Endothelial cell of umbilical vein (primary cell): Measurements from ENCODE around the gene COLQ. TPM values are rescaled to one million over a fixed set of nuclear protein-coding genes. Genes with fewer than 3 reads are reported as not detected.

ENCODE experiments used
- BruUV-seq: library from RNA; stranded (reverse); fragments of 400-500 nt; replicated peaks from 2 replicates; lab custom pipeline; 2021; lab: Mats Ljungman, UMichigan
- CTCF ChIA-PET: fragments of 300-600, 350-600 bp; sonication (Branson Sonifier 250); formaldehyde crosslinking; loops from one replicate; lab custom pipeline; 2021; ENCODE audit warnings: antibody characterized with exemption, inconsistent platforms; lab: Charles Lee
- POLR2A ChIA-PET: fragments of 300-600, 350-600 bp; sonication (Branson Sonifier 250); formaldehyde crosslinking; loops from one replicate; lab custom pipeline; 2021; ENCODE audit warnings: antibody characterized with exemption, inconsistent platforms; lab: Charles Lee
- DNase-seq: peaks from one replicate; pipeline ENCODE4 v3.0.0-alpha.2; 2011; ENCODE audit warnings: low read depth, low spot score
- FAIRE-seq: peaks from 2 replicates; lab custom pipeline; 2011; peaks lifted over from hg19 to GRCh38; lab: Jason Lieb, UNC
- H2AFZ ChIP-seq: 2 replicates; pipeline ENCODE4 v1.6.0; 2012; ENCODE audit warnings: low read depth, low read length, control low read depth, inconsistent platforms
- H3K27ac ChIP-seq: 2 replicates; pipeline ENCODE4 v1.5.1; 2011; ENCODE audit warnings: low read depth, mild to moderate bottlenecking, control low read depth, low read length, moderate library complexity; ENCODE audit not compliant: insufficient read depth
- H3K27me3 ChIP-seq, 2 experiments: 2 replicates each; pipeline versions ENCODE4 v1.6.0 to v1.6.1; 2011; ENCODE audit warnings: low read length in 2 of 2, mixed read lengths in 1 of 2; ENCODE audit not compliant: control insufficient read depth in 2 of 2, insufficient read depth in 2 of 2
- H3K36me3 ChIP-seq, 2 experiments: 2 replicates in 1 of 2; 3 replicates in 1 of 2; pipeline ENCODE4 v1.5.1; 2011; ENCODE audit warnings: low read length in 2 of 2, mild to moderate bottlenecking in 1 of 2, moderate library complexity in 1 of 2; ENCODE audit not compliant: control insufficient read depth in 2 of 2, insufficient read depth in 2 of 2; ENCODE audit errors: extremely low read depth in 1 of 2
- H3K4me1 ChIP-seq: 3 replicates; pipeline ENCODE4 v1.5.1; 2011; ENCODE audit warnings: mild to moderate bottlenecking, low read length; ENCODE audit not compliant: control insufficient read depth, insufficient read depth; ENCODE audit errors: extremely low read depth
- H3K4me2 ChIP-seq: 2 replicates; pipeline ENCODE4 v1.6.1; 2011; ENCODE audit warnings: low read length, control low read depth, mixed read lengths; ENCODE audit not compliant: insufficient read depth
- H3K4me3 ChIP-seq, 3 experiments: fragments of 200-600 bp in 1 of 3; sonication (generic), shearing (Covaris generic) in 1 of 3; replicated peaks in 1 of 3; 2 replicates each; pipeline ENCODE4 v1.5.1; 2011 to 2016; ENCODE audit warnings: control low read depth in 3 of 3, low read length in 3 of 3, mild to moderate bottlenecking in 2 of 3, inconsistent platforms in 1 of 3, low read depth in 1 of 3, moderate library complexity in 1 of 3; ENCODE audit not compliant: insufficient read depth in 1 of 3
- H3K79me2 ChIP-seq: 2 replicates; pipeline ENCODE4 v1.6.0; 2012; ENCODE audit warnings: low read length, inconsistent platforms; ENCODE audit not compliant: control insufficient read depth, insufficient read depth
- H3K9ac ChIP-seq: replicated peaks from 2 replicates; pipeline ENCODE3; 2011; ENCODE audit warnings: low read length, control low read depth; ENCODE audit not compliant: insufficient read depth; ENCODE audit errors: extremely low read depth
- H3K9me1 ChIP-seq: replicated peaks from 3 replicates; pipeline ENCODE4 v1.6.0; 2011; ENCODE audit warnings: mild to moderate bottlenecking, low read length; ENCODE audit not compliant: control insufficient read depth, insufficient read depth; ENCODE audit errors: extremely low read depth
- H3K9me3 ChIP-seq: replicated peaks from 2 replicates; pipeline ENCODE4 v1.5.1; 2012; ENCODE audit warnings: low read length, inconsistent platforms; ENCODE audit not compliant: control insufficient read depth, insufficient read depth
- H4K20me1 ChIP-seq: replicated peaks from 2 replicates; pipeline ENCODE3; 2011; ENCODE audit warnings: mild to moderate bottlenecking, low read length; ENCODE audit not compliant: control insufficient read depth, insufficient read depth; ENCODE audit errors: extremely low read depth
- CTCF ChIP-seq, 2 donors: IDR thresholded peaks; 1 replicate in 1 of 2; 2 replicates in 1 of 2; pipeline ENCODE4 v1.5.1; 2011; ENCODE audit warnings: low read length in 2 of 2, mild to moderate bottlenecking in 2 of 2, moderate library complexity in 2 of 2, control low read depth in 1 of 2, inconsistent platforms in 1 of 2, low read depth in 1 of 2; ENCODE audit not compliant: insufficient read depth in 1 of 2; ENCODE audit errors: extremely low read depth in 1 of 2
- EZH2 ChIP-seq: IDR thresholded peaks from 2 replicates; pipeline ENCODE4 v1.6.1; 2012; ENCODE audit warnings: borderline replicate concordance, low read depth, mild to moderate bottlenecking, moderate library complexity, low read length, inconsistent platforms; ENCODE audit not compliant: severe bottlenecking
- FOS ChIP-seq: IDR thresholded peaks from 2 replicates; pipeline ENCODE4 v1.6.1; 2011; ENCODE audit warnings: mild to moderate bottlenecking, low read length, moderate library complexity, borderline replicate concordance; ENCODE audit not compliant: insufficient read depth
- GATA2 ChIP-seq: IDR thresholded peaks from 2 replicates; pipeline ENCODE4 v1.7.0; 2011; ENCODE audit warnings: low read depth, mild to moderate bottlenecking, moderate library complexity, mixed read lengths, low read length; ENCODE audit not compliant: insufficient read length, insufficient read depth
- JUN ChIP-seq: IDR thresholded peaks from 2 replicates; pipeline ENCODE4 v1.6.1; 2011; ENCODE audit warnings: borderline replicate concordance, low read depth; ENCODE audit not compliant: insufficient read length, insufficient read depth
- MAX ChIP-seq: IDR thresholded peaks from 2 replicates; pipeline ENCODE4 v1.6.1; 2011; ENCODE audit not compliant: insufficient read depth, insufficient read length
- MYC ChIP-seq: IDR thresholded peaks from one replicate; pipeline ENCODE4 v1.6.1; 2011; ENCODE audit warnings: mild to moderate bottlenecking, low read depth, low read length
- POLR2A ChIP-seq: IDR thresholded peaks from 2 replicates; pipeline ENCODE4 v1.6.1; 2012; ENCODE audit warnings: low read depth, mild to moderate bottlenecking, control low read depth, low read length
- POLR2AphosphoS5 ChIP-seq: IDR thresholded peaks from 2 replicates; pipeline ENCODE4 v1.6.1; 2012; ENCODE audit warnings: low read depth, mild to moderate bottlenecking, control low read depth, low read length, moderate library complexity; ENCODE audit not compliant: insufficient read depth
- dilution Hi-C: fragments of 300-500 bp; cut with MboI; formaldehyde crosslinking; loops from one replicate; pipeline ENCODE4 v1.15.0; 2019; ENCODE audit warnings: low sequenced_read_pairs; ENCODE audit not compliant: extremely low pct_ligation_motif_present
- intact Hi-C: fragments of 100-400 bp; cut with micrococcal nuclease; formaldehyde crosslinking; loops from one replicate; pipeline ENCODE4 v1.10.0; 2022
- polyA plus RNA-seq, 4 experiments: library from polyadenylated mRNA; depleted of rRNA in 3 of 4; stranded (reverse) in 3 of 4; unstranded in 1 of 4; fragments of >200 nt; gene quantifications; 2 replicates each; pipeline versions ENCODE4 v1.2.1 to v1.2.3, GENCODE V29; 2011 to 2012; ENCODE audit warnings: missing spikeins in 1 of 4
- total RNA-seq: library from RNA; stranded (reverse); gene quantifications from 2 replicates; pipeline ENCODE4 v1.2.3, GENCODE V29; 2021

Gene COLQ
- total and polyA plus RNA-seq, 2 donors (not counting 3 experiments of a cell fraction or from before 2014, with no cell fraction given), result 2.0 to 2.3 TPM

GRCh38 chr3:15491143-15491542 is 30.4 kb downstream of the COLQ start:
- no peak for DNase-seq
- POLR2A ChIA-PET, result interaction anchor here (0.5 kb wide), 1 partner anchor 121 kb away, joined by 3 read pairs; no protein-coding TSS in a partner anchor
- Histone ChIP-seq H3K4me2 (no peak overlapping the region), H3K9ac (no peak overlapping the region), H4K20me1 (no peaks in the 10 kb centered on the region), H3K27me3 (peaks cover 3 to 5% of the 10 kb centered on the region in 2 experiments), H3K36me3 (no peaks in the 10 kb centered on the region), H3K27ac (no peak overlapping the region), H3K4me3 (no peak overlapping the region), H3K9me1 (no peaks in the 10 kb centered on the region), H3K9me3 (no peaks in the 10 kb centered on the region), H3K79me2 (no peaks in the 10 kb centered on the region), H3K4me1 (no peaks in the 10 kb centered on the region), H2AFZ (no peak overlapping the region)
- no peak for TF ChIP-seq EZH2
- TF ChIP-seq CTCF (IDR thresholded peaks at IDR 0.05; ENCODE audit: extremely low read depth in 1 of 2, insufficient read depth in 1 of 2, low read depth in 1 of 2, low read length in 2 of 2), result no peak
- TF ChIP-seq MAX, result no peak
- TF ChIP-seq MYC, result no peak
- no peak for TF ChIP-seq POLR2AphosphoS5
- TF ChIP-seq JUN, result no peak
- TF ChIP-seq POLR2A, result no peak
- TF ChIP-seq GATA2, result no peak
- no peak for TF ChIP-seq FOS
- FAIRE-seq, result no peak
- CTCF ChIA-PET, result no interaction called here
- intact Hi-C loops (no loop called here), dilution Hi-C loops (no loop called here)
- no TSS peak for BruUV-seq
